Esophagus mucosa (tissue), 1 donor: ENCODE measurements around the gene DCC. TPM values are rescaled to one million over a fixed set of nuclear protein-coding genes. Genes with fewer than 3 reads are reported as not detected.

ENCODE experiments used
- ATAC-seq: fragments of 200-7000 bp; cut with Tn5 transposase; one replicate; pipeline ENCODE4 v1.9.1; 2020
- total RNA-seq: library from RNA; stranded (reverse); gene quantifications from one replicate; pipeline ENCODE4 v1.2.4, GENCODE V29; 2023
- donor health status: DM: yes; HTN: yes; CAD: no.

Gene DCC
- total RNA-seq, 1 donor from 2014 or later: not detected

DNA sequence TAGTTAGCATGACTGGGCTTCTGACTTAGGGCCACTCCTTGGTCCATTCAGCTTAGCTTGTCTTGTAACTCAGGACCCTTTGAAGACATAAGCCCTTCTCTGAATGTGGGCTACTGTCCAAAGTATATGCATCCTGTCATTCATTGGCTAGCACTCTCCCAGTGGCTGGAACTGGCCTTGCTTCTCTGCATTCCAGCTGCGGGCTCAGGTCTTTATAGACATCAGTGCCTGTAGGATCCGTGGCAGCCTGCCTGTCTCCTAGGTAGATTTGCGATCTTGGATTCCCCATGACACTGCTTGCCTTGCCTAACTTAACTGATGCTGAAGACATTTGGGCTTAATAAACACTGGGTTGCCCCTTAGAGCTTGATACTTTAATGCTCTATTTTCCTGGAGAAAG, 170.1 kb downstream of the DCC start:
- no peak for ATAC-seq

DNA sequence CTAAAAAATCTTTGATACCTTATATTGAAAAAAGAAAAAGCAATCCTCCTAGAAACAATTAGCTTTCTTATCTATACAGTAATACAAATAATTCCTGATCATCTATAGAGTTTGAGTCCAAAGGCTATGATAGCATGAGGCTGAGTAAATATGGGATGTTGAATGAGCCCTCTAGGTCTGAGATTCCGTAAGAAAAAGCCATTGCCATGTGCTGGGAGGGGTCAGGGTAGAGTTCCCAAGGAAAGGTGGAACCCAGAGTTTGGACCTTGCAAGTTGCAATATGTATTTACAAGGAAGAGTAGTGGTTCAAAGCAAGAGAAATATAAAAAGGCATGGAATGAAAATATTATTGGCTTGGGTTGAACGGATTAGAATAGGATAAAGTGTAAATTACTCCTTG, 178.1 kb downstream of the DCC start:
- no peak for ATAC-seq

GRCh38 chr18:52519021-52519420, 179.0 kb downstream of the DCC start:
- no peak for ATAC-seq

DNA sequence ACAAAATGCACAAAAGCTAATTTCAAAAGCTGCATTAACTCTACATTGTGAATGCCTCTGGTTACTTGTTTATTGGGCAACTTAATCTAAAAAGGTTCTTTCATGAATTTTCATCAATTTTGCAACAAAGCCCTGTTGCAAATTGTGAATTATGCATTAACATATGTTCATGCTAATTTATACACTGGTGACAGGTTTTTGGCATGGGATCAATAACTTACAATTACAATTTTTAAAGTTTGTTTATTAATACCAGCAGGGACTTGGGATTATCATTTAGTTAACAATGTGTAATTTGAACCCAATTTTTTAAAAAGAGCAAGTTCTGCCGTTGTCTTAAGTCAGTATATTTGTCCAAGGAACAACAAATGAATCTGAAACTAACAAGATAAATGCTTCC, 183.6 kb downstream of the DCC start:
- no peak for ATAC-seq

DNA sequence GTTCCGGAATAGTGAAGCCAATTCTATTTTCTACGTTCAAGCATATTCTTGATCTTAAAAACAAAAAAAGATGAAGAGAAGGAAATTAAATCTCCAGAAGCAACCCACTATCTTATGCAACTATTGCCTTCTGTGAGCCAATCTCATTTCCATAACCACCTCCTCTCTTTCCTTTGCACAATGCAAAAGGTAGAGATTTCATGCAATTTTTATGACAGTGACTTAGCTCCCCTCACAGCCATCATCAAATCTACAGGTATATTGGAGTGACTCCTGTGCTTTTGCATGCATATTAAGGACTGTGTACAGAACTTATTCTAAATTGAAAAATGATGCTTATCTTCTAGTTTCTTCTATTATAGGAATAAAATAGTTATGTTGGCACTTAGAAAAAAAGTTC, 191.8 kb downstream of the DCC start:
- ATAC-seq: no peak

DNA sequence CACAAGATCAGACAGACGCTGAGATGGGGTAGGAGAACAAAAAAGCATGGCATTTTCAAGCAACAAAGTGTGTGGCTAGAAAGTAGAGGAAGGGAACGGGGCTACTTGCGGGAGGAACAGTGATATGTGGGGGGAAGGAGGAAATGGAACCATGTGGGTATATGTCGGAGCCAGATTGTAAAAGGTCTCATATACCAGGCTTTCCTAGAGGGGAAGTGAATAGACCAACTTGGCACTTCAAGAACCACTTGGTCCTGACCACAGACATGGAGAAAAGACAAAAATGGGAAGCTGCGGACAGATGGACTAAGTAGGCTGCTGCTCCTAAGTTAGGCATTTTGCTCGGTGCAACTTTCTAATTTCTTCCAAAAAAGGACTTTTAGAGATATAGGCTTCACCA, 196.0 kb downstream of the DCC start:
- no peak for ATAC-seq

DNA sequence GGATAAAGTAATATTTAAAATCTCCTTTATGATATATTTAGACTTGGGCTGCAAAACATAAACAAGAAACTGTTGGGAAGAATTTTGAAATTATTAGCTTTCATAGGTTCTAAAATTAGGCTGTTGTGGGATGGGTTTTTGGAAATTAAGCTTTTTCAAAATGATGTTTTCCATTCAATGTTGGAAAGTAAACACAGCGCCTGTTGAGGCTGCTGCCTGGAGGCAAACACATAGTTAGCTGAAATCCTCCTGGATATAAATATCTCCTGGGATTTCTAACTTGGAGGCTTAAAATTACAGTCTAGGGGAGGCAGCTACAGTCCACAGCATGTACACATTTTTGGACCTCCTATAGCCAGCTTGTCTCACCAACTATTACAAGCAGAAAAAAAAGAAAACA, 197.3 kb downstream of the DCC start:
- no peak for ATAC-seq

- ATAC-seq: no peak
Observed at GRCh38 chr18:52541056-52541455, 201.1 kb downstream of the DCC start.

GRCh38 chr18:52544086-52544485, 204.1 kb downstream of the DCC start:
- ATAC-seq: no peak

DNA sequence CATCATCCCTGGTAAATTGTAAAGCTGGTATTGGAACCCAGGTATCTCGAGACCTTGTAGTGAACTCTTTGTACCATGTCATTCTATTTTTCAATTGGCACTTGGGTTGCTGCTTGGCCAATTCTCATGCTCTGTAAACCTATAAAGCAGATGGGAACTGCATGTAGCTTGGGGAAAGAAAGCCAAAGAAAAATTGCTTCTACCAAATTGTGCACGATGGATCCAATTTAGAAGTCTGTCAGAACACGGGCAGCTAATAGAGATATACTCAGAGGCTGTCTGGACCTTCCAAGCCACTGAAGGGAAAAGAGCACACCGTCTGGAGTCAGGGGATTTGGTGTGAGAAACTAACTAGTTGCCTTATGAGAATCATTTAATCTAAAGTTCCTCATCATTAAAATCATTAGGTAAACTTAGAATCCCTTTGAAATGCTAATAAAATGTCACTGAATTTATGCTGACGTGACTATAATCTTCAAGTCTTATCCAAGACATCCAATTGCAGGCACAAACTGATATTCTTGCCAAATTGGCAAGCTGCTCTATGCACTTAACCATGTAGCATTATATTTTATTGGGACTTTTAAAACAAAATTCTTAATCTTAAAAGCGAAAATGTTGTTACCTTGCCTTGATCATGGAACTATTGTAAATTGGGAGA, 206.8 kb downstream of the DCC start:
- ATAC-seq: no peak

GRCh38 chr18:52553441-52553840, 213.4 kb downstream of the DCC start:
- no peak for ATAC-seq

GRCh38 chr18:52554180-52554579, 214.2 kb downstream of the DCC start:
- no peak for ATAC-seq

- no peak for ATAC-seq
Observed at GRCh38 chr18:52567360-52567759, 227.4 kb downstream of the DCC start.

GRCh38 chr18:52569492-52569891, 229.5 kb downstream of the DCC start:
- no peak for ATAC-seq

DNA sequence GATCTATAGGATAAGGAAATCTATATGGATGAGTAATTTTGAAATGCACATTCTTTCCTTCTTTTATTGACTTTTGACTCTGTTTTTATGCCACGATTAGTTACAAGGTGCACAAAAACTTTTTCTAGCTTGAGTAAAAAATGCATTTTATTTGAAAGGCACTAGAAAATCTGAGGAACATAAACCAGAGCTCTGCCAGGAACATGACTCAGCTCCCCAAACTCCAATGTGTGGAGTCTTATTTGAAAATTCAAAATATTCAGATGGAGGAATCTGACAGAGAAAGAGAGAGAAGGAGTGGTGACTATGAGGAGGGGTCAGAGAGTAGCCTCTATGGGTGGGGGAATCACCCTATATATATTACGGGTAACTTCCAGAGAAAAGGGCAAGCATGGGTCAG, 231.0 kb downstream of the DCC start:
- ATAC-seq: no peak

DNA sequence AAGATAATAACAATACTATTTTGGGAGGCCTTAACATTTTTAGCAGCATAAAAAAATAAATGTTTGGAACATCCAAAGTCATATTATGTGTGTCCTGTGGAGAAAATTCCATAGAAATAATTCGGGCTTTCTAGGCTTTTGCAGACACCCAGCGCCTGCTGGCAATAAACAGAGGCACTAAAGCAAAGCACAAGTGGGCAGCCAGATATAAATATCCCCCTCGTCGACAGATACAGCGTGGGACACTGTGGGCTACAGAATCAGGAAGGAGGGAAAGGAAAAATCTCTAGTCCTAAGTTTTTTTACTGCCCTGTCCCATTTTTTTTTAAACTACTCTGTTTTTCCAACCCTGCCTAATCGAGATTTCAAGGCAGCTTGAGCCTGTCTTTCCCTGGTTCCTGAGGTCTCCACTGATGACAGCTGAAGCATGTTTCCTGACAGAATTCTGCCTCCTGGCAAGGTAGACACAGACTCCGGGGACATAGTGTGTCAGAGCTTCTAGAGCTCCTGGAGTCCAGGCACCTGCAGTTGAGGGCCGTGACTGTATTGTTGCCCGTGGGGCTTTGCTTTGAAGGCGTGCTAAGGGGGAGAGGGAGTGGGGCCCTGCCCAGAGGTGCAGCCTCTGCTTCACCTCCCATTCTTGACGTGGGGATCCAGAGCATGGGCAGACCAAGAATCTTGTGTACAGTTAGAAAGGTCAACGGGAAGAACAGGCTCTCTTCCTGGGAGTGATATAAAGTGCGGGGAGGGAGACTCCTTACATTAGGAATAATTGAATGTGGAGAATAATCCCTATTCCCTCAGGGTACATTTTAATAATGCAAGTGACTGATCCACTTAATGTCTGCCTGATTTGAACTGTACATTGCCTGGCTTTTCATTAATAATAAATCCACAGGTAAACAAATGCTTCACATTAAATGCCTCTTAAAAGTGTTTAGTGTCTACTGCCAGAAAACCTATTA, 232.3 kb downstream of the DCC start:
- ATAC-seq: no peak

GRCh38 chr18:52577795-52578194, 237.8 kb downstream of the DCC start:
- ATAC-seq: no peak

- no peak for ATAC-seq
Observed at GRCh38 chr18:52582061-52582460, 242.1 kb downstream of the DCC start.

- no peak for ATAC-seq
Observed at GRCh38 chr18:52582516-52582915, 242.5 kb downstream of the DCC start.

DNA sequence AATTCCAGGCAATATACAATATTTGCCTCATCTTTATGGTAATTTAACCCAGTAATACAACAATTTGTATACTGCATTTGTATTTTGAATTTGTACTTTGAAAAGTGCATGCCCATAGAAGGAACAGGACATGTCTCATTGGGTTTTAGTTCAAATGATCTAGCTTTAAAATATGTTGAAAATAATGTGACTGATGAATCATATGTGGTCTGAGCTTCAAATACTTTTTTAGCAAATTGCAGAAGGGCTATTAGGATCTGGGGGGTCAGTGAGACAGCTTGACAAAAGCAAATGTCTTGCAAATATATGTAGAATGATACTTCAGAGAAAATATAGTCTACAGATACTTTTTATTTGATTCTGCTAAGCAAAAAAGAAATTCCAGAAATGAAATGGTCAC, 248.9 kb downstream of the DCC start:
- ATAC-seq: no peak

DNA sequence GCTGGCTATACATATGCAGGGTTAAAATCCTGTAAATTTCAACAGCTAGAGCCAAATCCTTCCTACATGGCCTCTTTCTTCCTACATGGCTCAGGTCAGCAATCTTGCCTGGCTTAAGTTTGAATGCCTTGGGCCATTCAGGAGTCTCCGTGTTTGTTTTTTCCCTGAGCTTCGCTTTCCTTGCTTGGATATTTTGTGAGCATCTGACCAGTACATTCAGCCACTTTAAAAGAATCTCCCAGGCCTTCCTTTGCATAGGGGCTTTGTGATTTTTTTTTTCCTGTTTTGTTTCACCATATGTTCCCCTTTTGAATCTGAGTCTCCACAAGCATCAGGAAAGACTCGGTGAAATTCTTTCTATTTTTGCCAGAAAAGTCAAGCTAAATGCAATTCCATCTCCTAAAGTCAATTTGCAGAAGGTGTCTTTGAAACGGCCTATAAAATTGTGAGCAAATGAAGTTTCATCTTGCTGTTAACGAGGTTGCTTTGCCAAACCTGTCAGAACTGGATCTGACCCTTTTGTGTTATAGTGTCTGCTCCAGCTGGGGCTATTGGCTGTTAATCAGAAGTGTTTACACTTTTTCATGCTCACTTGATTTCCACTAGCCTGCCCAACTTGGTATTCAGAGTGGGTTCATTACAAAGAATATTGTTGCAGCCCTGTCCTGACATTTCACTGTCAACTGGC, 256.9 kb downstream of the DCC start:
- no peak for ATAC-seq

GRCh38 chr18:52598921-52599320, 258.9 kb downstream of the DCC start:
- no peak for ATAC-seq

DNA sequence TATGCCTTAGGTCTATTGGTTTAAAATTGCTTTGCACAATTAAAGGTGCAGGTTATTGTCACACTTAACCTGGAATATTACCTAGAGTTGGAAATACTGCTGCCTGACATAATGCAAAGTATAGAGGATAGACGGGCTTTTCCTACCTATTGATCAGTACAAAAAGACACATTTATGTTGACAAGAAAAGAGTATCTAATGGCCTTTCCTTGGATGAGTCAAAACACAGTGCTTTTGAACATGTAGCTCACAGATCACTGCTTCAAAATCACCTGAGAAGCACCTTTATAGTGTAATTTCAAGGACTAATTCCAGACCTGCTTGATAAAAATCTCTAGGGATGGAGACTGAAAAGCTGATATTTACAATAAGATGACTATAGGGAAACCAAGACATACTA, 262.8 kb downstream of the DCC start:
- no peak for ATAC-seq

- ATAC-seq: no peak
Observed at GRCh38 chr18:52605345-52605744, 265.3 kb downstream of the DCC start.
